Measurements from ENCODE around the gene ADI1.

GRCh38 chr2:3469486-3469885 lies 49.8 kb downstream of the ADI1 start:
- TF ChIP-seq CTCF (IDR thresholded peaks at IDR 0.05) = no peak
- TF ChIP-seq EP300 (IDR thresholded peaks at IDR 0.05; ENCODE audit: low read depth) = no peak
- TF ChIP-seq POLR2A (IDR thresholded peaks at IDR 0.05) = no peak

Data from transverse colon (tissue), 3 donors.